HG03520 (cell line): ENCODE results near the gene SLC48A1.

ENCODE experiments used
- ATAC-seq: cut with Tn5 transposase; IDR thresholded peaks from one replicate; pipeline ENCODE4 v1.9.1; 2021; ENCODE audit warnings: mild to moderate bottlenecking, moderate library complexity; ENCODE audit not compliant: unreplicated experiment

The SLC48A1 gene

GRCh38 chr12:47789712-47790489 lies 16.9 kb downstream of the SLC48A1 start:
- no peak for ATAC-seq

- ATAC-seq = no peak
Measured at GRCh38 chr12:47790676-47791350, 17.8 kb downstream of the SLC48A1 start.

GRCh38 chr12:47791351-47791746 lies 18.3 kb downstream of the SLC48A1 start:
- no peak for ATAC-seq

- no peak for ATAC-seq
Measured at GRCh38 chr12:47791874-47792273, 18.8 kb downstream of the SLC48A1 start.

DNA sequence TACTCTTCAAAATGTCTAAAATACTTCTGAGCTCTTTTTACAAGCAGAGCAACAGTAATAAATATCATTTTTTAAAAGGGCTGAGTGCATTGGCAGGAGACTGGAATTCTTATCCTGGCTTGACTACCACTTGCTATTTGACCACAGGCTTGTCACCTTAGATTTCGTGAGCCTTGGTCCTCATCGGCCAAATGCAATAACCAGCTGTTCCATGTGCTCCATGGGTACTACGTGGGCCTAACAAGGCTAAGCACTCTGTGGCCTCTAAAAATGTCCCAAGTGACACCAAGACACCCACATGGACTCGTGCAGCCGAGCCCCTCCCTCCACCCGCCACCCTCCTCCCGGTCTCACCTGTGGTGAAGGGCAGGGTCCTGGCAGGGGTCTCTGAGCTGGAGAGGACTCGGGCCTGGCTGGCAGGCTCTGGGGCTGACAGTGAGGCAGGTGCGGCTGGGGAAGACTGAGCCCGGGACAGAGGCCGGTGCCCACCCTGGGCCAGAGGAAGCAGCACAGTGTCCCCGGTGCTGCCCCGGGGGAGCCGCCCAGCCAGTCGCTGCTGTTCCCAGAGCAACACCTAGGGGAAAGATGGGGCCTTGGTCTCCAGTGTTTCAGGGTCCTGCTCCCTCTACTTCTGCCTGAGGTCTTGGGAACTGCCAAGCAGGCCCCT lies 20.1 kb downstream of the SLC48A1 start:
- no peak for ATAC-seq

DNA sequence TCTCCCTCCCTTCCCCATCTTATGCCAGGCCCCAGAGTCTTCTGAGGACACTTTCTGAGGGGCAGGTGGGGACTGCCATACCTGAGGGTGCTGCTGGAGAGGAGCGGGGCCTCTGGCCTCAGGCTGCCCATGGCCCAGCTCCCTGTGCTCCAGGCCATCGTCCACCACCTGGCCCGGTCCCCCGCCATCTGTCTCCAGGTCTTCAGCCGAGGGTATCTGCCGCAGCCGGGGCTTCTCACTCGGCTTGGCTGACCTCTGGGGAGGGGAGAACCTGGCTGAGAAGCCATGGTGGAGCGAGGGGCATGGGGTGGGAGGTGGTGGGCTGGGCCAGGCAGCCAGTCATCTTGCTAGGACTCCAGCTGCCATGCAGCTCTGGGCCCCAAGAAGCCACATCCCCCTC lies 21.6 kb downstream of the SLC48A1 start:
- no peak for ATAC-seq

DNA sequence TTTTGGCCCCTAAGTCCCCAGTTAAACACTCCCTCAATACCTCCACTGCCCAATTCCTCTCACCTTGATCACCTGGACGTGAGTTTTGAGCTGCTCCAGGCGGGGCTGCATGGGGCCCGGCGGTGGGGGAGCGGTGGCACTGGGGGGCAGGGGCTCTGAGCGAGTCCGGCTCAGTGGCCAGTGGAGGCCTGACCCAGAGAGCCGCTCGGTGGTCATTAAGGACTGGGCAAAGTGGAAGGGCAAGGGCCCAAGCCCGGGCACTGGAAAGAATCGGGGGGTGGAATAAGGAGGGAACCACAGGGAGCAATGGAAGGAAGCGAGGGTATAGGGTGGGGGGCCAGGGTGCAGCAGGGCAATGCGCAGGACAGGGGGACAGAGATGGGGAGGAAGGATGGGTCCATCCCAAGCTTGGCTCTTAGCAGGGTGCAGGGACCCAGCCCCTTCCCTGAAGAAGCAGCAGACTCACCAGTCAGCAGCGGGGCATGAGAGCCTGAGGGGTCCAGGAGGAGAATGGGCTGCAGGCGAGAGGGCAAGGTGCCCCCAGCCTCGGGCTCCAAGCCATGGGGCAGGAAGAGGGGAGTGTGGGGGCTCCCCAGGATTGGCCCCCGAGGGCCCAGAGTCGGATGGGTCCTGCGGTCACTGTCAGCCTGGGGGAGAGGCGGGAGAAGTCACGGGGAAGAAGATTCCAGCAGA lies 22.2 kb downstream of the SLC48A1 start:
- ATAC-seq = no peak

- no peak for ATAC-seq
Measured at GRCh38 chr12:47795814-47796411, 22.9 kb downstream of the SLC48A1 start.

DNA sequence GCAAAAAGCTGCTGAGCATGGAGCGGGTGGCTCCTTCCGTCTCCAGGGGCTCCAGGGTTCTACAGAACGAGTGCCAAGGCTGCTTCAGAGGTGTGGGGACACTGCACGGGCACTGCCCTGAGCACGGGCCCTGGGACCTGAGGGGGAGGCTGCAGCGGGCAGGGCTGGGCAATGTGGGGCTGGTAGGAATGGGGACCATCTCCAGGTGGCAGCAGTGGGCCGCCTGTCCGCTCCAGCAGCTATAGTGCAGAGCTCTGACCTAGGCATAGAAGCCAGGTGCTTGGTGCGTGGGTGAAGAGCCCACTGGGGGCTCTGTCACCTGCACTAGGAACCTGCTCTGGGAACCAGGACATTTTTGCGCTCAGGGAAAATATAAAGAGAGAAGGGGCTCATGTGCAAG lies 24.4 kb downstream of the SLC48A1 start:
- peak; percentile 51 for ATAC-seq

- no peak for ATAC-seq
Measured at GRCh38 chr12:47798382-47798948, 25.4 kb downstream of the SLC48A1 start.

DNA sequence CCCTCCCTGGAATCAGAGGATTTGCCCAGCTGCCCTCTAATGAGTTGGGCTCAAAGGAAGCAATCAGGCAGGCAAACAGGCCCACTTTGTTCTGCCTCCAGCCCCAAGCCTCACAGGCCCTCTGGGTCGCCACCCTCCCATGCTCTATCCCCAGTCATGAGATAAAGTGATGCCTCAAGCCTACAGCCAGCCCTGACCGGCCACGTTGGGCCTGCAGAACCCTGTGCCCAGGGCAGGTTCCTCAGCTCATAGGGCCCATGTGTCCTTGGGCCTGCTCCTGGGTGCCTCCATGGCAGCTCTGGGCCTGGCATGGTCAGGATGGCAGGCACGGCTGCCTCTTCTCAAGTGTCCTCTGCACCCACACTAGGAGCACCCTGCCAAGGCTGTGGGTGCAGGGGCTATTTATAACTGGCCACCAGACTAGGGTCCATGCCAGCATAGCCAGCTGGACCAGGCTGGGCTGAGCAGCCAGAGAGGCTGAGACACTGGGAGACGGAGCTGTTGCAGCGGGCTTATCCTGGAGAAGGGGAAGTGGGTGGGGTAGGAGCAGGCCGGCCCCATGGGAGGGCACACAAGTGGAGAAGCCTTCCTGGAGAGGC lies 26.4 kb downstream of the SLC48A1 start:
- no peak for ATAC-seq

DNA sequence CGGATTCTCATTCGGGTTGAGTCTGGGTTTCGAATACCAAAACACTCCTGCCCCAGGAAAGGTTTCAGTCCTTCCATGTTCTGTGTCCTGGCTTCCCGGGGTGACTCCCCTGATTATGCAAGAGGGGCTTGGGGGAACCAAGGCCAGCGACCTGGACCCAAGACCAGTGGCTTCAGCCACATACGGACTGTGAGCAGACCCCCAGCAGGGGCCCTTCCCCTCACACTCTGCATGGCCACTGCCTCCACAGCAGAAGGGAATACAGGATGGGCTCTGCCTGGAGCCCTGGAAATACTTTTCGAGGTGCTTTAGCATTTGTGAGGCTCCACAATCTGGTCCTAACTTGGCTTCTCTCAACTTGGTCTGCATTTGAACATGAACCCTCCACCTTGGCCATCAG lies 27.5 kb downstream of the SLC48A1 start:
- ATAC-seq = no peak

DNA sequence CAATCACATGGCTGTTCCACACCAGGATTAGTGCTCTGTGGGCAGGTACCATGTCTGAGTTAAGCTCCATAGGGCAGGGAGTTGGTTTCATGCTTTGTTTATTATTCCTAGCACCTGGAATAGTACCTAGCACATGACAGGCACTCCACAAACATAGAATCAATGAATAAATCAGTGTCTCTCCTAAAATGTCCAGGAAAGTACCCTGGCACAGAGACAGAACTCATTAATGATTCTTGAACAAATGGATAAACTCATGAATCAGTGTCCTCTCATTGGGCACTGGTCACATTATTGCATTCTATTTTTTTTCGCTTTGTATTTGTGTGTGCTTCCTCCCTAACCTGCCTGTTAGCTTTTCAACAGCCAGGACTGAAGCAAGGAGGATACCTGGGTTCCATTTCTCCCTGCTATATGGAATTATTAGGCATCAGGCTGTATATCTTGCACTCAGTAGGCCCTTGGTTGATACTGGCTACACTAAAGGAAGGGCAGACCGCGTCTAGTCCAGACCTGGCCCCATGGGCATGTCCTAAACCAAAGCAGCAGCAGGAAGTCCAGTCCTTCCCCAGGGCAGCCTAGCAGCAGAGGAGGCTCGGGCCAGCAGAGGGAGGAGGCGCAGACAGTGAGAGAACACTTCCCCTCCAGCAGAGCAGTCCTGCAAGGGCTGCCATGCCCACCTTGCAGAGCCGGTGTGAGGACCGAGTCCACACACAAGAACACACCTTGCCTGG lies 28.3 kb downstream of the SLC48A1 start:
- ATAC-seq = no peak

GRCh38 chr12:47801904-47802246 lies 28.8 kb downstream of the SLC48A1 start:
- no peak for ATAC-seq

DNA sequence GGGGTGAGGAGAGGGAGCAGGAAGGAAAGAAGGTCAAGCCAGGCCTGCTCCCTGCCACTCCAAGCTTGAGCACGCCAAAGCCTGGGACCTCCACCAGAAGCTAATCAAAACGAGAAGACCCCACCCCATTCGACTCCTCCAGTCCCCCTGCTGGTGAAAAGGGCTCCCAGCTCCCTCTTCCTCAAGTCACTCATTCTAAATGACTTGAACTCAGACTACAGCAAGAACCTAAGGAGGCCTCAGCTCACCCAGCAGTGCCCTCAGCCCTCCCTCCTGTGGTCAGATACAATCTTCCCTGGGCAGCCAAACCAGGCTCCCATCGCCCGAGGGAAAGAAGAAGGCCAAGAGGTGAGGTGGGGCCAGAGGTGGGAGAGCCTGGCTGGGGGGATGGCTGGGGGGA lies 29.3 kb downstream of the SLC48A1 start:
- no peak for ATAC-seq

GRCh38 chr12:47803191-47803875 lies 30.3 kb downstream of the SLC48A1 start:
- no peak for ATAC-seq

DNA sequence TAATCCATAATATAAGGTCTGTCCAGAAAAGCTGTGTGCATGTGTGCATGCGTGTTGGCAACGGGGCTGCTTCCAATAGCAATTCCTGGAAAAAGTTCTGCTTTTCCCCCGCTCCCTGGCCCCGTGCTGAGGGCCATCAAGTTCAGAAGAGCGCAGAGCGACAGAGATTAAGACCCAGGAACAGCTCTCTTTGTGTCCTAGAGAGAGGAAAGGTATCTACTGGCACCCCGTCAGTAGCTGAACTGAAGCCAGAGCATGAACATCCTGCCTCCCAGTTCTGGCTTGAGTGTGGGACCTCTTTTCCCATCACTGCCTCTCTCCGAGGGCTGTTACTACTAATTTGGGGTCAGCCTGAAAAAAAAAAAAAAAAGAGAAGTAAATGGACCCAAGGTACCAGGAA lies 31.1 kb downstream of the SLC48A1 start:
- no peak for ATAC-seq

DNA sequence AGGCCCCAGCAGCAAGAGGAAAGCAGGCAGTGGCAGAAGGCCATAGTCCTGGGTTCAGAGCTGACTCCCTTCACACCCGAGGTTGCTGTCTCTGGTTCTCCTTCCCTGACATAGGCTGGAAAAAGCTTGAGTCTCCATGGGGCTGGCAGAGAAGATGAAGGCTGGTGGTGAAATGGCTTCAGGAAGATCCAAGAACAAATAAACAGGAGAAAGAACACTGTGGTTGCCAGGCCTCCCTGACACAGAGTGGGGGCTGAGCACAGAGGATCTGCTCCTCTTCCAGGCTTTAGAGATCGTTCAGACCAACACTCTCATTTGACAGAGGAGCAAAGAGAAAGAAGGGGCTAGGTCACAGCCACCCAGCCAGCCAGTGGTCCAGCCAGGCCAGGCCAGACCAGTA lies 32.4 kb downstream of the SLC48A1 start:
- ATAC-seq = no peak

DNA sequence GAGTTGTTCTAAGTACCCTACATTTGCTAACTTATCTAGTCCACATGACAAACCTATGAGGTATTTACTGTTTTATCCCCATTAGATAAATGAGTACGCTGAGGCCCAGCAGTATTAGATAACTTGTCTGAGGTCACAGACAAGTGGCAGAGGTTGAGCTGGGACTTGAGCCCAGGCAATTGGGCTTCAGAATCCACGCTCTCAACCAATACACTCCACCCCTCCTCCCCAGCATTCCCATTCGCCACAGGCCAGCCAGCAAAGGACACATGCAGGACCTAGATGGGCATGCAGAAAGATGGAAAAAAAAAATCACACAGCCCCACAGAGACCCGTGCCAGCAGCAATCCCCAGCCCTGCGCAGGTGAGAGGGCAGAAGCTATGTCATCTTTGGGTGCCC lies 34.3 kb downstream of the SLC48A1 start:
- ATAC-seq = no peak
